Middle frontal gyrus (tissue), 1 donor: ENCODE data around the gene ADARB2.
"Not testable (repeated sequence)": the region's sequence is repeated elsewhere in the genome, so short reads cannot be mapped to it uniquely, and the experiment has no call there.

Source experiments
- DNase-seq: peaks from one replicate; pipeline ENCODE4 v3.0.0-alpha.2; 2015; ENCODE audit warnings: low spot score; ENCODE audit errors: extremely low spot score

Gene ADARB2

GRCh38 chr10:1449021-1449420, 288.3 kb downstream of the ADARB2 start:
- no peak for DNase-seq

- no peak for DNase-seq
These were observed 288.9 kb downstream of the ADARB2 start for GRCh38 chr10:1448252-1448930.

DNA sequence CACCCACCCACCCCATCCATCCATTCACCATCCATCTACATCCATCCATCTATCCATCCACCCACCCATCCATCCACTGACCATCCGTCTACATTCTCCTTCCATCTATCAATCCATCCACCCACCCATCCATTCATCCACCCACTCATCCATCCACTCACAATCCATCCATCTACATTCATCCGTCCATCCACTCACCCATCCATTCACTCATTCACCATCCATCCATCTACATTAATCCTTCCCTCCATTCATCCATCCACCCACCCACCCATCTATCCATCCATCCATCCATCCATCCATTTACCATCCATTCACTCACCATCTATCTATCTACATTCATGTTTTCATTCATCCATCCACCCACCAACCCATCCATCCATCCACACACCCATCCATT, 292.5 kb downstream of the ADARB2 start:
- no peak for DNase-seq

- no peak for DNase-seq
These were observed 296.4 kb downstream of the ADARB2 start for GRCh38 chr10:1440897-1441296.

- no peak for DNase-seq
These were observed 302.2 kb downstream of the ADARB2 start for GRCh38 chr10:1434912-1435692.

GRCh38 chr10:1434202-1434601, 303.1 kb downstream of the ADARB2 start:
- no peak for DNase-seq

DNA sequence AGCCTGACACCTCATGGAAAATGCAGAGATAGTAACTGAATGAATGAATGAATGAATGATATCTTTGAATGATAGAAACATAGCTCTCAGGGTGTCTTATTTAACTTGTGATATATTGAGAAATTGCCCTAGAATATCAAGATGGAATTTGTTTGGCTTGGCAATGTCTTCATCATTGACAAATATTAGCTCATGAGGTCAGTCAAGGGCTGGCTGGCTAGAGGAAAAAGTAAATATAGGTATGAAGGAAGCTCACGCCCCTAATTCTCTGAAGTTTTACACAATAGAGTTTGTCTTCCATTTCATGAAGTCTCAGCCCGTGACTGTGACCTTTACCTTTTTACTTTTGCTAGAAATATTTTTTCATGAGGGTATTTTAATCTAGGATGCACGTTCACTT, 305.2 kb downstream of the ADARB2 start:
- no peak for DNase-seq

GRCh38 chr10:1431229-1431628, 306.1 kb downstream of the ADARB2 start:
- DNase-seq: no peak

- DNase-seq: not testable (repeated sequence)
These were observed 309.7 kb downstream of the ADARB2 start for GRCh38 chr10:1427521-1428186.

GRCh38 chr10:1426786-1427185, 310.5 kb downstream of the ADARB2 start:
- DNase-seq: no peak

GRCh38 chr10:1425879-1426278, 311.4 kb downstream of the ADARB2 start:
- no peak for DNase-seq

DNA sequence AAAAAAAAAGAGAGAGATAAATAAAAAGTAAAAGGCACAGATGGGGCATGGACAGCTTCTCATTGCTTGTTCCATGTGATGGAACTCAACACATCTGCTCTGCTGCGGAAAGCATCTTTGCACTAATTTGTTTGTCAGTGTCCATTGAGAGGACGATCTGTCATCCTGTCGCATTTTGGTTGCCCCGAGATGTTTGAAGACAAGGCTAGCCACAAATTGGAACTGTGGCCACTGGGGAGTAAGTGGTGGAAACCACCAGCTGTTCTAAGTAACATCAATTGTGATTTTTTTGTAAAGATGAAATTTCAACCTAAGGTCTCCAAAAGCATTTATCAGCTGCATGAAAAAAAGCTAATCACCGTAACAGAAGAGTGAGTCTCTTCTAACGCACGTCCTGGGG, 312.7 kb downstream of the ADARB2 start:
- DNase-seq: no peak

- no peak for DNase-seq
These were observed 313.6 kb downstream of the ADARB2 start for GRCh38 chr10:1423676-1424253.

DNA sequence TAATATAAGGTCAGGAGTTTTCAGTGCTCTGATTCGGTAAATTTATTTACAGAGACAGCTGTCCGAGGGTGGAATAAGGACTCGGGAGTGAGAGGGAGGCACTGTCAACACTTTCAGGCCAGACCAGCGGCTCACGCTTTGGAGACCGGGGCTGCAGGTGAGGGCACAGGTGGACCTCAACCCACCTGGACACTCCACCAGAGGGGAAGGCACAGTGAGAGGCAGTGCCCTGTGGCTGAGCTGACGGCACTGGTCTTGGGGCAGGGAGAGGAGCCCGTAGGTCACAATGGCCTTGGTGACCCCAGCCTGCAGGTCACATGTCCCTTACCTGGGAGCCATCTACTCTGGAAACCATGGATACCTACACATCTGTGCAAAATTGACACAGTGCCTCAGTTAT, 315.1 kb downstream of the ADARB2 start:
- DNase-seq: no peak

GRCh38 chr10:1420661-1421362, 316.5 kb downstream of the ADARB2 start:
- no peak for DNase-seq

DNA sequence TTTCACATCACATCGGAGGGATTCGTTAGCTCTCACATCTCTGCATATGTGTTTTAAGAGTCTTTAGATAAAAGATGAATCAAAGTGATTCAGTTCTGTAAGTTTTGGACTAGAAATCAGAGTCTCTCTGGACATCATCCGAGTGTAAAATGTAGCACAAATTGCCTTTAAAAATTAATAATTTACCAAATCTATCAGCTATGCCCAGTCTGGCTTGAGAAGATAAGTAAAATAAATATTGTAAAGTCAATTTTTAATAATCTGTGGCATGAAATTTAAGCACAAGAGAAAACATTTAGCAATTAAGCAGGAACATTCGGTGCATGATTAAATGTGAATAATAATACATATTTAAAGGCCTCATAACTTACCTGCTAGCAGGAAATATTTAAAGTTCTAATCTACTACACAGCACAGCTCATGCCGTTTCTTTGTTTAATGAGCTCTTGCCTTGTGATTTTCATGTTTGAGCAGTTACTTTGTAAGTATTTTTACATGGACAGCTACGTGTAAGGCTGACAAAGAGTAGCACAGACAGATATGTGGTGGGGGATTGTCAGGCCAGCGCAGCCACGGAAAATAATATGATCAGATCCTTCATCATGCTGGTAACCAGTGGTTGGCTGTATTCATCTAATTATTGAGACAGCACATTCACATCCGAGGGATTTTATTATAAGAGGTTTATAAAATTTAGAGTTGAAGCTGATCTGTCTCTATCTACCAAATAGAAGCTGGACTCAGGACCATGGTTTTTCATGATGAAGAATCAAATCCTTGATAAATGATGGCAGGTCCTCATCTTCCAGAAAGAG, 317.3 kb downstream of the ADARB2 start:
- no peak for DNase-seq

DNA sequence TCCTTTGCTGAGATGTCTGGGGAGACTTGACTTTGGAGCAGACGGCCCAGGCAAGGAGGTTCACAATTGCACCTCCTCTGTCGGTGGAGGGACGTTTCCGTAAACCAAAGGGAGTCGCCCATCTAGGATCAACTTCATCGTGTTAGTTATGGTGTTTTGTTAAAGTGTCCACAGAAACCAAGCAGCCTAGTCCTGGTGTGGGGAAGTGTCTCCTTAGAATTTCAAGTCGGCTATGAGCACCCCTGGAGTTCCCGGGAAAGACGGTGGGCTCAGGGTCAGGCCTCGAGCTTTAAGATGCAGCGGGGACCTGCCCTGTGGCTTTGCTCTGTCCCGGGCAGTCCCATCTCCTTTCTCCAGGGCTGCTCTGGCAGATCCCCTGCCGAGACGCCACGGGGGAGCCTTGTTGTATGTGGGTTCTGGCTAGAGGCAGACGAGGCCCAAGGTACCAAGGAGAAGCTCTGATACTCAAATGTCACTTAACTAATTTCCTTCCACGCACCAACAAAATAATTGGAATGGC, 319.2 kb downstream of the ADARB2 start:
- DNase-seq: no peak

- no peak for DNase-seq
These were observed 319.8 kb downstream of the ADARB2 start for GRCh38 chr10:1417574-1417973.

GRCh38 chr10:1416456-1417037, 320.8 kb downstream of the ADARB2 start:
- DNase-seq: no peak

- DNase-seq: no peak
These were observed 322.4 kb downstream of the ADARB2 start for GRCh38 chr10:1414893-1415292.
